ENCODE data around the gene ZNF839. TPM values are rescaled to one million over a fixed set of nuclear protein-coding genes. Genes with fewer than 3 reads are reported as not detected.
A peak's percentile ranks its signal among the peaks of the same experiment; 100 is the strongest.
"Not testable (repeated sequence)": the region's sequence is repeated elsewhere in the genome, so short reads cannot be mapped to it uniquely, and the experiment has no call there.

The ZNF839 gene
- total RNA-seq, 1 donor from 2014 or later: 16.9 TPM

DNA sequence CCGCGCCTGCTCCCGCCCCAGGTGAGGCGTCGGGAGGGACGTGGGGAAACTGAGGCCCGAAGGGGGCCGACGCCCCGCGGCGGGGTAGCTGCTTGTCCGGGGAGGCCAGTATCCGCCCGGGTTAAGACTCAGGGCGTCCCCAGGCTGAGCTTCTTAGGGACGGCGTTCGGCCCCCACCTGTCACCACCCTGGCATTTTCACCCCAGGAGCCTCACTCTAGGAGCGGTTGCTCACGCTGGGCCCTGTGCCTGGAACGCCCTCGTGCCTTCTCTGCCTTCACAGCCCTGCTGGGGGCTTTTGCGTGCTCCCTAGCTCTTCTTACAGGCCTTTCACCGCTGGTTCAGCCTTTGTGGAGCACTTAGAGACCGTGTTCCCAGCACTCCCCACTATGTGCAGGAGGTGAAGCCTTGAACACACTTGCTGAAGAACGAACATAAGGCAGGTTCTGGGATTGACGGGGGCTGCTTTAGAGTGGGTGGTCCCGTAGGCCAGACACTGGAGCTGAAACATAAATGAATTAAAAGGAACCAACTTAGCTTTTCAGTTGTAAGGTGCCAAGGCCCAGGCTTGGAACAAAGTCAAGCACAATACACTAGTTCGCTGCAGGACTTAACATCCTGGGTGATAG, 601 bp downstream of the ZNF839 start:
- peak overlapping the region; percentile 69 for H3K4me3 ChIP-seq (ENCODE audit: low read depth, low read length)
- TF ChIP-seq, protein P1, sequence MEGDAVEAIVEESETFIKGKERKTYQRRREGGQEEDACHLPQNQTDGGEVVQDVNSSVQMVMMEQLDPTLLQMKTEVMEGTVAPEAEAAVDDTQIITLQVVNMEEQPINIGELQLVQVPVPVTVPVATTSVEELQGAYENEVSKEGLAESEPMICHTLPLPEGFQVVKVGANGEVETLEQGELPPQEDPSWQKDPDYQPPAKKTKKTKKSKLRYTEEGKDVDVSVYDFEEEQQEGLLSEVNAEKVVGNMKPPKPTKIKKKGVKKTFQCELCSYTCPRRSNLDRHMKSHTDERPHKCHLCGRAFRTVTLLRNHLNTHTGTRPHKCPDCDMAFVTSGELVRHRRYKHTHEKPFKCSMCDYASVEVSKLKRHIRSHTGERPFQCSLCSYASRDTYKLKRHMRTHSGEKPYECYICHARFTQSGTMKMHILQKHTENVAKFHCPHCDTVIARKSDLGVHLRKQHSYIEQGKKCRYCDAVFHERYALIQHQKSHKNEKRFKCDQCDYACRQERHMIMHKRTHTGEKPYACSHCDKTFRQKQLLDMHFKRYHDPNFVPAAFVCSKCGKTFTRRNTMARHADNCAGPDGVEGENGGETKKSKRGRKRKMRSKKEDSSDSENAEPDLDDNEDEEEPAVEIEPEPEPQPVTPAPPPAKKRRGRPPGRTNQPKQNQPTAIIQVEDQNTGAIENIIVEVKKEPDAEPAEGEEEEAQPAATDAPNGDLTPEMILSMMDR (conservative IDR thresholded peaks at IDR 0.05; ENCODE audit: low read depth, low read length): no peak
- DNase-seq (ENCODE audit: low read depth): no peak

DNA sequence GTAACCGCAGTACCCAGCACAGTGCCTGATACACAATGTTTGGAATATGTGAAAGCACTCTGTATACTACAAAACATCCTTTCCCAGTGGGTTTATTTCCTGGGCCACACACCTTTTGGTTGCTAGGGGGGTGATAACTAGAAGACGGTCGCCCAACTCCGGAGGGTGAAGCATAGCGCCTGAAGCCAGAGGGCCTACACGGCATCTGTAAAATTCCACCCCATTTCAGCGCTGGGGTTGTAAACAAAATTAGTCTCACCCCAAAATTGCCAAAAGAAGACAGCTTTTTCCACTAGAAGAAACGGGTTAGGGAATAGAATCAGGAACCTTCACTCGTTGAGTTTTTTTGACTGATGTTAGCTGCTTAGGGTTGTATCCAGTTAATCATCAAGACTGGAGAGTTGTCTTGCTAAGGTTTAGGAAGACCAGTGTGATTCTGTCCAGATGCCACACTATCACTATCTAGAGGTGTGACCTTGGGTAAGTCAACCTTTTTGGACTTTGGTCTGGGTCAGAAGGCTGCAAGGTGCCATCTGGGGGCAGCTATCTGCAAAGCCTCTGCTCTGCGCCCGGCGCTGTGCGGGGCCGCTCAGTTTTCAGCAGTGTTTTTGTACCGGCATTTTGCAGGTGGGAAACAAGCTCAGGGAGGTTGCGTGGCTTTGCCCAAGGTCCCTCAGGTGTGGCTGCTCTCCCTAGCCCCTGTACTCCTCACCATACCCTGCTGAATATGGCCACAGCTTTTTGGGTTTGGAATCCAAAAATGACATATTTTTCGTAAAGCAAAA, 1.3 kb downstream of the ZNF839 start:
- no peak for DNase-seq (ENCODE audit: low read depth)
- H3K4me3 ChIP-seq (ENCODE audit: low read depth, low read length): peak overlapping the region; percentile 69
- TF ChIP-seq, protein P1 (conservative IDR thresholded peaks at IDR 0.05; ENCODE audit: low read depth, low read length): no peak

DNA sequence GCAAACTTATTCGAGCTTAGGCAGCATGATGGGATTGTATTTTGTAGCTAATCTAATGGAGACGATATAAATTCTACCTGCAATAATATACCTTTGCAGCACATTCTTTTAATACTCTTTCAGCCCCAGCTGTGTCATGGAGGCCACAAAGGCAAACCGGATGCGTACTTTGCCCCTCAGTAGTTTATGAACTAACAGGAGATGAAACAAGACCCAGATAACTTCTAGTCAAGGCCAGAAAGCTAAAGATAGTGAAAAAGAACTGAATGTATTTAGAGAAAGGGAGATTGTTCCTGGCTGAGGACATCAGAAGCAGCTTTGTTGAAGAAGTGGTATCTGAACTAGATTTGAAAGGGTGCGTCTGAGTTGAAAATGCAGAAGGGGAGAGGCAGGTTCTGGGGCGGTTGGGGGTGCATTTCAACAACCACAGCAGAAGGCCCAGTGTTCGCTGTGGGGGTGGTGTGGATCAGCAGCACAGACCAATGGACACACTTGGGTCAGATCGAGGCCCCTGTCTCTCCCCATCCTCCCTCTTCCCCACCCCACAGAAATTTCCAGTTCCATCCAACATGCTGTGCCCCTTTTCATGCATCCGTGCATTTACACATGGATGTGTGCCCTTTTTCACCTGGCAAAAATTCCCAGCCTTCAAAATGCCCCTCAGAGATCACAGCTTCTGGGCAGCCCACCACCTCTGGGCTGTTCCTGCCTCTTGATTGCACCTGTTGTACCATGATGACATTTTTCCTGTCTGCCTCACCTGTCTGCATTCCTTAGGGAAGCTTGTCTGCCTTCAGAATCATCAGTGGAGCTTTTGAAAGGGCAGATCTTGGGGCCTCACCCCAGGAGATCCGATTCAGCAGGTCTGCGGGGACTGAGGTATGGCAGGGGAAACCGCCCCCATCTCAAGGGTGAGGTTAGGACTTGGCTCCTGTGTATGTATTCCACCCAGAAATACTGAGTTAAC, 2.2 kb downstream of the ZNF839 start:
- TF ChIP-seq, protein P1 (conservative IDR thresholded peaks at IDR 0.05; ENCODE audit: low read depth, low read length): no peak
- no peak overlapping the region for H3K4me3 ChIP-seq (ENCODE audit: low read depth, low read length)
- DNase-seq (ENCODE audit: low read depth): no peak

DNA sequence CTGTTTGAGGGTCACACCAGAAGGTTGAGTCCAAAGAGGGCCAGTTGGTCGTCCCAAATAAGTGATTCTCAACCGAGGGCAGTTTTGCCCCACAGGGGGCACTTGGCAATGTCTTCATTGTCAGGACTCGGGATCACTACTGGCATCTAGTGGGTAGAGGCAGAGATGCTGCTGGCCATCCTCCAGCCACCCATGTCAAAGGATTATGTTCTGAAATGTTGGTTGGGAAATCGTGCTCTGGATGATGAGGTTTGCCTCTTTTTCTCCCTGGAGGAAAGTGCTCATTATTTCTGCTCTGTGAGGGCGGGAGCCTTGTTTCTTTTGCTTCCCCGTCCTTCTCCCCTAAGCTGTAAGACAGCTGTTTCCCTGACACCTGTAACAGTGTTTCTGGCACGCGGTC, 3.6 kb downstream of the ZNF839 start:
- no peak for DNase-seq (ENCODE audit: low read depth)
- TF ChIP-seq, protein P1 (conservative IDR thresholded peaks at IDR 0.05; ENCODE audit: low read depth, low read length): peak; percentile 78
- no peak overlapping the region for H3K4me3 ChIP-seq (ENCODE audit: low read depth, low read length)

DNA sequence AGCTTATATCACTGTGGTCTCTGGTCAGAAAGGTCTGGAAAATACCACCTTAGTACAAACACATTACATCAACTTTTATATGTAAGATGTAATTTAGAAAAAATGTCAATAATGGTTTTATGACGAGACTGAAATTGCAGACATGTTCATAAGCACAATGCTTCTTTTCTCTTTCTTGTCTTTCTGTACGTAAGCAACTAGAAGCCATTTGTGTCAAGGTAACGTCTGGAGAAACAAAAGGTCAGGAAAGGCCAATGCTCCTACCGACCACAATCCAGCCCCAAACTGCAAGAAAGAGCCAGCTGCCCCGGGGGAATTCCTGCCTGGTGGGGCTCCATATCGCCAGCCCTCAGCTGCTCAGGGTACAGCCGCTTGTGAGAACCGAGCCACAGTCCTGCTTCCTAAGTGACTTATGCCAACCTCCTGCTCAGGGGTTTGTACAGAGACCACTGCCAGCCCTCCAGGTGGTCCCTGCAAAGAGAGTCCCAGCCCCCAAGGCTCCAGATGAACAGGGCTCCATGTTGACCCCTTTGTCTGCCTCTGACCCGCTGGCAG, 6.3 kb downstream of the ZNF839 start:
- no peak overlapping the region for H3K4me3 ChIP-seq (ENCODE audit: low read depth, low read length)
- TF ChIP-seq, protein P1 (conservative IDR thresholded peaks at IDR 0.05; ENCODE audit: low read depth, low read length): no peak
- no peak for DNase-seq (ENCODE audit: low read depth)

DNA sequence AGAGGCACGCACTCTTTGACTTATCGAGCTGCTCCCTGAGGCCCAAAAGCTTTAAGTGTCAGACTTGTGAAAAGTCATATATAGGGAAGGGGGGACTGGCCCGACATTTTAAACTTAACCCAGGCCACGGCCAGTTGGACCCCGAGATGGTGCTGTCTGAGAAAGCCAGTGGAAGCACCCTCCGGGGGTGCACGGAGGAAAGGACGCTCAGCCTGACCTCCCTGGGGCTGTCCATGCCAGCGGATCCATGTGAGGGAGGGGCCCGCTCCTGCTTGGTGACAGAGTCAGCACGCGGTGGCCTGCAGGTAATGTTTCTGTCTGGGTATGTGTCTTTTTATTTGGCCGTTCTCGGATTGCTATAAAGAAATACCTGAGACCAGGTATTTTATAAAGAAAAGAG, 7.0 kb downstream of the ZNF839 start:
- no peak for DNase-seq (ENCODE audit: low read depth)
- H3K4me3 ChIP-seq (ENCODE audit: low read depth, low read length): no peak overlapping the region
- TF ChIP-seq, protein P1 (conservative IDR thresholded peaks at IDR 0.05; ENCODE audit: low read depth, low read length): no peak

DNA sequence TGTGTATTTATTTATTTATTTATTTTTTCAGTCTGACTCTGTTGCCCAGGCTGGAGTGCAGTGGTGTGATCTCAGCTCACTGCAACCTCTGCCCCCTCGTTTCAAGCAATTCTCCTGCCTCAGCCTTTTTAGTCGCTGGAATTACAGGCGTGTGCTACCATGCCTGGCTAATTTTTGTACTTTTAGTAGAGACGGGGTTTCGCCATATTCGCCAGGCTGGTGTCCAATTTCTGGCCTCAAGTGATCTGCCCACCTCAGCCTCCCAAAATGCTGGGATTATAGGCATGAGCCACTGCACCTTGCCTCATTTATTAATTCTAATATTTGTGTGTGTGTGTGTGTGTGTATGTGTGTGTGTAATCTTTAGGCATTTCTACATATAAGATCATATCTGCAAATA, 9.8 kb downstream of the ZNF839 start:
- not testable (repeated sequence) for H3K4me3 ChIP-seq (ENCODE audit: low read depth, low read length)

More for the DNA sequence above, 9.8 kb downstream of the ZNF839 start:
- not testable (repeated sequence) for DNase-seq (ENCODE audit: low read depth)
